HG03060 (cell line): ENCODE results near the gene USP15.
"Not testable (repeated sequence)": the region's sequence is repeated elsewhere in the genome, so short reads cannot be mapped to it uniquely, and the experiment has no call there.

Source experiments
- ATAC-seq: cut with Tn5 transposase; IDR thresholded peaks from one replicate; pipeline ENCODE4 v1.9.1; 2021; ENCODE audit warnings: low read depth, moderate number of reproducible peaks; ENCODE audit not compliant: unreplicated experiment

Gene USP15

GRCh38 chr12:62361048-62361447, 100.8 kb downstream of the USP15 start:
- no peak for ATAC-seq

- no peak for ATAC-seq
These were observed 103.3 kb downstream of the USP15 start for GRCh38 chr12:62363506-62363905.

- not testable (repeated sequence) for ATAC-seq
These were observed 104.5 kb downstream of the USP15 start for GRCh38 chr12:62364697-62365096.

GRCh38 chr12:62365846-62366245, 105.6 kb downstream of the USP15 start:
- ATAC-seq: not testable (repeated sequence)

- not testable (repeated sequence) for ATAC-seq
These were observed 108.4 kb downstream of the USP15 start for GRCh38 chr12:62368430-62369223.

- ATAC-seq: no peak
These were observed 110.0 kb downstream of the USP15 start for GRCh38 chr12:62370189-62370588.

- no peak for ATAC-seq
These were observed 111.5 kb downstream of the USP15 start for GRCh38 chr12:62371661-62372060.

GRCh38 chr12:62372134-62372533, 111.9 kb downstream of the USP15 start:
- no peak for ATAC-seq

GRCh38 chr12:62372825-62373224, 112.6 kb downstream of the USP15 start:
- ATAC-seq: no peak

GRCh38 chr12:62375603-62376002, 115.4 kb downstream of the USP15 start:
- ATAC-seq: no peak

GRCh38 chr12:62379026-62379722, 119.0 kb downstream of the USP15 start:
- ATAC-seq: no peak

GRCh38 chr12:62379723-62380045, 119.5 kb downstream of the USP15 start:
- ATAC-seq: no peak

- no peak for ATAC-seq
These were observed 122.3 kb downstream of the USP15 start for GRCh38 chr12:62382526-62382925.

GRCh38 chr12:62396750-62397149, 136.5 kb downstream of the USP15 start:
- ATAC-seq: no peak

- no peak for ATAC-seq
These were observed 139.9 kb downstream of the USP15 start for GRCh38 chr12:62400135-62400534.

GRCh38 chr12:62401631-62402030, 141.4 kb downstream of the USP15 start:
- no peak for ATAC-seq

GRCh38 chr12:62403031-62403430, 142.8 kb downstream of the USP15 start:
- ATAC-seq: no peak

GRCh38 chr12:62407587-62407986, 147.4 kb downstream of the USP15 start:
- no peak for ATAC-seq

- no peak for ATAC-seq
These were observed 148.9 kb downstream of the USP15 start for GRCh38 chr12:62409068-62409467.

- no peak for ATAC-seq
These were observed 154.0 kb downstream of the USP15 start for GRCh38 chr12:62414180-62414579.

GRCh38 chr12:62426089-62426488, 165.9 kb downstream of the USP15 start:
- ATAC-seq: no peak

- ATAC-seq: no peak
These were observed 169.3 kb downstream of the USP15 start for GRCh38 chr12:62429457-62429856.
